ENCODE results near the gene DARS1.
A peak's percentile ranks its signal among the peaks of the same experiment; 100 is the strongest.

The DARS1 gene

GRCh38 chr2:135984199-135985017 lies 1.0 kb downstream of the DARS1 start:
- peaks cover 30% of the 10 kb centered on the region for H3K36me3 Mint-ChIP-seq (ENCODE audit: low read depth)
- H3K27me3 Mint-ChIP-seq (ENCODE audit: low read depth) = no peaks in the 10 kb centered on the region
- TF ChIP-seq, protein P1, sequence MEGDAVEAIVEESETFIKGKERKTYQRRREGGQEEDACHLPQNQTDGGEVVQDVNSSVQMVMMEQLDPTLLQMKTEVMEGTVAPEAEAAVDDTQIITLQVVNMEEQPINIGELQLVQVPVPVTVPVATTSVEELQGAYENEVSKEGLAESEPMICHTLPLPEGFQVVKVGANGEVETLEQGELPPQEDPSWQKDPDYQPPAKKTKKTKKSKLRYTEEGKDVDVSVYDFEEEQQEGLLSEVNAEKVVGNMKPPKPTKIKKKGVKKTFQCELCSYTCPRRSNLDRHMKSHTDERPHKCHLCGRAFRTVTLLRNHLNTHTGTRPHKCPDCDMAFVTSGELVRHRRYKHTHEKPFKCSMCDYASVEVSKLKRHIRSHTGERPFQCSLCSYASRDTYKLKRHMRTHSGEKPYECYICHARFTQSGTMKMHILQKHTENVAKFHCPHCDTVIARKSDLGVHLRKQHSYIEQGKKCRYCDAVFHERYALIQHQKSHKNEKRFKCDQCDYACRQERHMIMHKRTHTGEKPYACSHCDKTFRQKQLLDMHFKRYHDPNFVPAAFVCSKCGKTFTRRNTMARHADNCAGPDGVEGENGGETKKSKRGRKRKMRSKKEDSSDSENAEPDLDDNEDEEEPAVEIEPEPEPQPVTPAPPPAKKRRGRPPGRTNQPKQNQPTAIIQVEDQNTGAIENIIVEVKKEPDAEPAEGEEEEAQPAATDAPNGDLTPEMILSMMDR (IDR thresholded peaks at IDR 0.05; ENCODE audit: unreplicated experiment in 3 of 3) = no peak
- peak overlapping the region; percentile 94 to 98 (median 96) for H3K4me3 Mint-ChIP-seq
- peak overlapping the region; percentile 88 to 99 (median 98) for H3K27ac Mint-ChIP-seq
- no peaks in the 10 kb centered on the region for H3K9me3 Mint-ChIP-seq
- peaks cover 31% of the 10 kb centered on the region for H3K4me1 Mint-ChIP-seq

- H3K27ac Mint-ChIP-seq = peak overlapping the region in 2 of 3 experiments; percentile 9 to 37
- no peaks in the 10 kb centered on the region for H3K27me3 Mint-ChIP-seq (ENCODE audit: low read depth)
- TF ChIP-seq, protein P1 (IDR thresholded peaks at IDR 0.05; ENCODE audit: unreplicated experiment in 3 of 3) = no peak
- H3K4me3 Mint-ChIP-seq = peak overlapping the region; percentile 6 to 22 (median 6)
- no peaks in the 10 kb centered on the region for H3K9me3 Mint-ChIP-seq
- H3K36me3 Mint-ChIP-seq (ENCODE audit: low read depth) = peaks cover 57% of the 10 kb centered on the region
- peaks cover 33% of the 10 kb centered on the region for H3K4me1 Mint-ChIP-seq
Measured at GRCh38 chr2:135980434-135981079, 4.9 kb downstream of the DARS1 start.

- Mint-ChIP-seq H3K36me3 (ENCODE audit: low read depth) (peaks cover 79% of the 10 kb centered on the region), H3K27ac (no peak overlapping the region), H3K27me3 (ENCODE audit: low read depth) (no peaks in the 10 kb centered on the region), H3K9me3 (peaks cover 23% of the 10 kb centered on the region), H3K4me3 (no peak overlapping the region), H3K4me1 (peaks cover 15% of the 10 kb centered on the region)
- TF ChIP-seq, protein P1 (IDR thresholded peaks at IDR 0.05; ENCODE audit: unreplicated experiment in 3 of 3) = no peak
Measured at GRCh38 chr2:135975702-135976101, 9.7 kb downstream of the DARS1 start.

DNA sequence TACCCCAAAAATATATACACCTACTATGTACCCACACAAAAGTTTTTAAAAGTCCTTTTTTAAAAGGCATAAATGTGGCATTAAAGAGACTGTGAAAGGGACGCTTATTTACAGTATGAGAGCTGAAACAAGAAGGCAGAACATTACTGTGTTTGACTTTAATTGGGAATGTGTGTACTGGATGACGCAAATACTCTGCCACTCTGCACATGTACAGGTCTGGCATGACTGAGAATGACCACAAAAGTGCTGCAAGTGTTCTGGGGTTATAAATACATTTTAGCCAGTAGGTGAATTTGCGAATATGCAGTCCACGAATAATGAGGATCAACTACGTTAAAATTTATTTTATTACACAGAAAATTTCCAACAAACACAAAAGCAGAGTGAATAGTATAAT lies 11.4 kb downstream of the DARS1 start:
- peaks cover 26% of the 10 kb centered on the region for H3K9me3 Mint-ChIP-seq
- no peaks in the 10 kb centered on the region for H3K27me3 Mint-ChIP-seq (ENCODE audit: low read depth)
- no peak overlapping the region for H3K4me3 Mint-ChIP-seq
- H3K36me3 Mint-ChIP-seq (ENCODE audit: low read depth) = peaks cover 77% of the 10 kb centered on the region
- H3K4me1 Mint-ChIP-seq = no peaks in the 10 kb centered on the region
- TF ChIP-seq, protein P1 (IDR thresholded peaks at IDR 0.05; ENCODE audit: unreplicated experiment in 3 of 3) = no peak
- no peak overlapping the region for H3K27ac Mint-ChIP-seq

DNA sequence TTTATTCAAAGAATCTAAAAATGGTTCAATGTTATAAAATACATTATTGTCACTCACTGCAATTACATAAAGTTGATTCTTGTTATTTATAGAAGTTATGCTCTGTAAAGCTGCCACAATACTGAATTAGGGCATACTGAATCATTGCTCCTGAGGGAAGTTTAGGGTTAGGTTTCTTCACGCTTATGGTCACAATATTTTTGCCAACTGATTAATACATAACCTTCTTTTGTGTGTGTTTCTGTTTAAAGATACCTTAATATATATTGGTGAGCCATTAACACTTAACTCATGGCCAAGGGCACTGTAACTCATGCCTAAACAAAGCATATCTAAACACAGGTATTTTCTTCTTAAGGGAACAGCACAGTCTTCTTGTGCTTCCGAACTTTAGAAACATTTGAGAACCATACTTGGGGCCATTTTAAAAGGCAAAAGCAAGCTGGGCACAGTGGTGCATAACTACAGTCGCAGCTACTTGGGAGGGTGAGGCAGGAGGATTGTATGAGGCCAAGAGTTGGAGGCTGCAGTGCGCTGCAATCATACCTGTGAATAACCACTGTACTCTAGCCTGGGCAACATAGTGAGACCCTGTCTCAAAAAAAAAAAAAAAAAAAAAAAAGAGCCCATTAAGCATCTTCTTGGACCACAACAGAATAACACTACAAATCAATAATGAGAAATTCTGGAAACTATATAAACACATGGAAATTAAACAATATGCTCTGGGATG lies 15.6 kb downstream of the DARS1 start:
- Mint-ChIP-seq H3K27me3 (ENCODE audit: low read depth) (no peaks in the 10 kb centered on the region), H3K27ac (peak overlapping the region in 1 of 3 experiments; percentile 91), H3K4me3 (no peak overlapping the region), H3K4me1 (no peaks in the 10 kb centered on the region), H3K36me3 (ENCODE audit: low read depth) (peaks cover 67% of the 10 kb centered on the region), H3K9me3 (peaks cover 26% of the 10 kb centered on the region)
- TF ChIP-seq, protein P1 (IDR thresholded peaks at IDR 0.05; ENCODE audit: unreplicated experiment in 3 of 3) = no peak

Data from nephron (organoid).